GM21423 (cell line): ENCODE results near the gene NACC2.
A peak's percentile ranks its signal among the peaks of the same experiment; 100 is the strongest.

Source experiments
- ATAC-seq: cut with Tn5 transposase; IDR thresholded peaks from one replicate; pipeline ENCODE4 v1.9.1; 2021; ENCODE audit warnings: mild to moderate bottlenecking, moderate library complexity; ENCODE audit not compliant: unreplicated experiment

The NACC2 gene

GRCh38 chr9:136129176-136129575 lies 34.1 kb upstream of the NACC2 start:
- no peak for ATAC-seq

- no peak for ATAC-seq
These were observed 33.3 kb upstream of the NACC2 start for GRCh38 chr9:136128436-136128835.

GRCh38 chr9:136127313-136127712 lies 32.2 kb upstream of the NACC2 start:
- no peak for ATAC-seq

GRCh38 chr9:136124976-136125692 lies 30.0 kb upstream of the NACC2 start:
- ATAC-seq, result no peak

GRCh38 chr9:136122425-136123383 lies 27.6 kb upstream of the NACC2 start:
- ATAC-seq, result no peak

GRCh38 chr9:136121801-136122200 lies 26.7 kb upstream of the NACC2 start:
- no peak for ATAC-seq

- no peak for ATAC-seq
These were observed 25.4 kb upstream of the NACC2 start for GRCh38 chr9:136120438-136120844.

- no peak for ATAC-seq
These were observed 24.8 kb upstream of the NACC2 start for GRCh38 chr9:136119883-136120393.

- ATAC-seq, result peak; percentile 5
These were observed 24.2 kb upstream of the NACC2 start for GRCh38 chr9:136119061-136119882.

- peak; percentile 70 for ATAC-seq
These were observed 23.4 kb upstream of the NACC2 start, which contains the start of gene TMEM250 for GRCh38 chr9:136118320-136119060. TMEM250 (minus strand) TSS chr9:136118875; CDS start chr9:136116900, 1,975 bp downstream.

GRCh38 chr9:136117916-136118319 lies 22.8 kb upstream of the NACC2 start:
- no peak for ATAC-seq

- ATAC-seq, result no peak
These were observed 22.3 kb upstream of the NACC2 start for GRCh38 chr9:136117291-136117915.

GRCh38 chr9:136116360-136117098 lies 21.4 kb upstream of the NACC2 start:
- ATAC-seq, result no peak

- ATAC-seq, result no peak
These were observed 20.7 kb upstream of the NACC2 start for GRCh38 chr9:136115641-136116359.

GRCh38 chr9:136115206-136115605 lies 20.1 kb upstream of the NACC2 start:
- ATAC-seq, result no peak

GRCh38 chr9:136114610-136115009 lies 19.5 kb upstream of the NACC2 start:
- ATAC-seq, result no peak

- ATAC-seq, result no peak
These were observed 17.5 kb upstream of the NACC2 start for GRCh38 chr9:136112541-136112940.

- no peak for ATAC-seq
These were observed 16.8 kb upstream of the NACC2 start for GRCh38 chr9:136111910-136112309.
